HG03025 (cell line): ENCODE data around the gene IQGAP2.

Experiments
- ATAC-seq: cut with Tn5 transposase; IDR thresholded peaks from one replicate; pipeline ENCODE4 v1.9.1; 2021; ENCODE audit warnings: mild to moderate bottlenecking, moderate library complexity; ENCODE audit not compliant: unreplicated experiment, low FRiP score

IQGAP2 gene

DNA sequence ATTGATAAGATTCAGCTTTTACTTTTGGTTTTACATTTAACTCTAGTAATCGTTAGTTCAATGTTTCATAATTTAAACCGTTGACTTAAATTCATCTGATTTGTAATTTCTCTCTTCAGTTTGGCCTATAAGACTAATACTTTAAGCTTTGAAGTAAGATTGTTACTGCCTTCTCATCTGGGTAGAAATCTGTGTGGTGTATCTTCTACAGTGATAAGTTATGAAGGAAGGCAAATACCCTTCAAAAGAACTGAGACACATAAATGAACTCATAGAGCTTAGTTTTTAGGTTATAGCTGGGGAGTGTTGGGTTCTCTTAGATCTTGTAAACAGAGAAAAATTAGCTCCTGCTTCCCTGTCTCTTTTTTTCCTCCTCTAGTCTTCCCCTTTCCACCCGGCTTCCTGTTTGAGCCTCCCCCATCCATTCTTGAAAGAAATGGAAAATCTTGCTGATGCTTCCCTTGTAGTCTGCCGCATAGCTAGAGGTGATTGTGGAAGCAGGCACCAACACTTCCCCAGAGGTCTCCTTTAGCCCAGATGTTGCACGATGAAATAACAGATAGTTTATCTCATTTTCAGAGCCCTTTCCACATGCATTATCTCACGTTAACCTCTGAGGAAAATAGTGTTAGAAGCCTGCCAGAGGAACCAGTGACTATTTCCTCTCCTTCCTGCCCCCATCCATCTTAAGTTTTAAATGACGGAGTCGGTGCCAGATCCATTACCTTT, 222.2 kb downstream of the IQGAP2 start:
- no peak for ATAC-seq

DNA sequence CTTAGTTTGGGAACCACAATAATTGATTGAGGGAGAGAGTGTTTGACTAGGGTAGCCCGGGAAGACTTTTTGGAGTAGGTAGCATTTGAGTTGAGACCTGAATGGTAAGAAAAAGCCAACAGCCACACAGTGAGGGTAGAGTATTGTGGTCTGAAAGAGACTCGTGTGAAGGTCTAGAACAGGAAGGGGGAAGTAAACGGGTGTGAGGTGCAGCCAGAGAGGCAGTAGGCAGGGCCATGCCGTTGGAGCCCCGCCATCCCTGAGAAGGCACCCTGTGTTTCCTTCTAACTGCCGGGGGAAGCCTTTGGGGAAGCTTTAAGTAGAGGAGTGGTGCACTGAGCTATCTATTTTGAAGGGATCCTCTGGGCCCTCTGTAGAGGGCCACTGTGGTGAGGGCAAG, 223.7 kb downstream of the IQGAP2 start:
- no peak for ATAC-seq

- no peak for ATAC-seq
Observed at GRCh38 chr5:76634661-76635060, 231.6 kb downstream of the IQGAP2 start.

GRCh38 chr5:76637490-76637889, 234.4 kb downstream of the IQGAP2 start:
- no peak for ATAC-seq

DNA sequence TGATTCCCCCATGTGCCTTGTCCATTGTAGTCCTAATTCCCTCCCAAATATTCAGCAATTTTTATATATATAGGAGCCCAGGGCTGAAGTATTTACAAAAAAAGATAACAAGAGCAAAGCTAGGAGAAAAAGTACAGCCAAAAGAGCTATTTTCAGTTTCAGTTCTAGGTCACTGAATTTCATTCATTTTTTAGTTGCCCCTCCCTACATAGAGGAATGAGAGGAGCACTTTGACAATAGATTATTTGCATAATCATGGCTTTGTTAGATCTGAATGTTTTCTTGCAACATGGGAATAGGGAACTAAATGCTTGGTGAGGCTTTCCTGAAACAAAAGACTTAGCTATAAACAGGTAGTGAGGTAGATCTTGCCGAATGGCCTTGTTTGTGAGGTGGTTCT, 235.4 kb downstream of the IQGAP2 start:
- no peak for ATAC-seq

DNA sequence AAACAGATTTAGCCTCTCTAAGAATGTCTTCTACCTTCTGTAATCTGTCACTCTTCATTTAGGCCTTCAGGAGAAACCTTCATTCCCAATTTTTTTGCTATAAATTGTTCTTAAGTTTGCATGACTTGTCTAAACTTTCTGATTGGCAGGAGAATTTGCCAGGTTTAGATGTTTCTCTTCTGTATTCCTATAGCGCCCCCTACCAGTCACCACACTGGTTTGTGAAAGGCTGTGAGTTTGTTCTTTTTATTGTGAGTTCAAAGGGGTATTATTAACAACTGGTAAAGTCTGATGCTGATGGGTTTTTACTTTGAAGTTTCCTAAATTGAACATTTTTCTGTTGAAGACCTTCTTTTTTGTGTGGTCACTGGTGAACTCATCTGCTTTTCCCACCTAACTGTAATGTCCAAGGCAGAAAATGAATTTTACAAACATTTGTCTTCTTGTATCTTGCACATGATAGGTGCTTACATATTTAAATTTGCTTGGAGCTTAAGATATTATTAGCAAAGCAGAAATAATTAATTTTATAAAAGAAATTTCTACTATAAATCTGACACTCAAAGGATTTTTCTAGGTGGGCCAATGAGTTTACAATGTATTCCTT, 238.5 kb downstream of the IQGAP2 start:
- no peak for ATAC-seq

- no peak for ATAC-seq
Observed at GRCh38 chr5:76642390-76643040, 239.4 kb downstream of the IQGAP2 start.

DNA sequence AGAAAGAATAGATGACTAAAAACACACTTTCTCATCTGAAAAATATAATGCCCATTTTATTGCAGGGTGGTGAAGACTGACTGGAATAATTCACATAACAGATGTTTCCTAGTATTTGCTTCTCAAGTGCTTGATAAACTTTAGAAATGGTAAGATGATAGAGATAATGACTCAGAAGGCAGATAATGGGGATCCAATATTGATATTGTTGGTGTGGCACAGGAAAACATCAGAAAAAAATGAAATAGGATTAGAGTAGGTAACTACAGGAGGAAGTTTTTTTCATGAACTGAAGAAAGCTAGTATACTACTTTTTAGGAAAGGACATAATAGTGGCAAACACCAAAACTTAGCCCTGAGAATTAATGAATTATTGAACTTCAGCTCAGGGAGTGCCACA, 240.3 kb downstream of the IQGAP2 start:
- no peak for ATAC-seq

GRCh38 chr5:76649140-76649539, 246.1 kb downstream of the IQGAP2 start:
- ATAC-seq = no peak

GRCh38 chr5:76652809-76653414, 249.8 kb downstream of the IQGAP2 start:
- ATAC-seq = no peak

- no peak for ATAC-seq
Observed at GRCh38 chr5:76657091-76657490, 254.0 kb downstream of the IQGAP2 start.

DNA sequence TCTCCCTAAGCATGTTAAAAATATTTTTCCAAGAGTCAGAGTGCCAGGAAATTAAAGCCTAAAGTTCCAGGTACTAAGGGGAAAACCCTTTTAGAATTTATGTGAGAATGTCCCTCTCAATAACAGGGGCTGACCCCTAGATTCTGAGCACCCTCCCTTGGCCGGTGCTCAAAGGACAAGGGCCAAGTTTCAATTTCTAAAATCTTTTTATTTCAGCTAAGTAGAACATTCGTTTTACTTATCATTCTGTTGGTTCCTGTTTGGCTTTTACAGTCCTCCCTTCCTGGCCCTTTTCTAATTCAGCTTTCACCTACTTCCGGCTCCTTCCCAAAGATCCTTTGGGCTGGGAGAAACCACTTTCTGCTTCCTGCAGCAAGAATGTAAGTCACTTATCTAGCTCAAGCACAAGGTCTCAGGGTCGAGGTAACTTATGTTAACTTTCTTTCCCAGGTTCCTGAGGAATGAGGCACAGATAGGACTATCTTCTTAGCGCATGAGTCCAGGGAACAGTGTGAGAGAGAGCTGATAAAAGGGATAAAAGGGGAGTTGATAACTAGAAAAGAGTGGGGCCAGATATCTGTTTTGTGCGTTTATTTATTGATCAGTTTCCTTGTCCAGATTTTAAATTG, 254.7 kb downstream of the IQGAP2 start:
- ATAC-seq = no peak

- ATAC-seq = no peak
Observed at GRCh38 chr5:76660360-76660759, 257.3 kb downstream of the IQGAP2 start.

- ATAC-seq = no peak
Observed at GRCh38 chr5:76662521-76662920, 259.4 kb downstream of the IQGAP2 start.

DNA sequence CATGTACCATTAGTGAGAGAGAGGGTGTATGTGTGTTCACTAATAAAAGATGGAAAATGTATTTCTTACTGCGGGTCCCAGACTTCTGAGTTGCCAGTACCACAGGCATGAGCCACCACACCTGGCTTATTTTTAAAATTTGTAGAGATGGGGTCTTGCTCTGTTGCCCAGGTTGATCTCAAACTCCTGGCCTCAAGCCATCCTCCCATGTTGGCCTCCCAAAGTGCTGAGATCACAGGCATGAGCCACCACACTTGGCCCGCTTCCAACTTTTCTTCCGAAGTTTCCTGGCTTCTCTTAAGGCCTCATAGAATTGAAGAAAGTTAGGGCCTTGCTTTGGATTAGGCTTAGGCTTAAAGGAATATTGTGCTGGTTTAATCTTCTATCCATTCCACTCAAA, 260.5 kb downstream of the IQGAP2 start:
- no peak for ATAC-seq

DNA sequence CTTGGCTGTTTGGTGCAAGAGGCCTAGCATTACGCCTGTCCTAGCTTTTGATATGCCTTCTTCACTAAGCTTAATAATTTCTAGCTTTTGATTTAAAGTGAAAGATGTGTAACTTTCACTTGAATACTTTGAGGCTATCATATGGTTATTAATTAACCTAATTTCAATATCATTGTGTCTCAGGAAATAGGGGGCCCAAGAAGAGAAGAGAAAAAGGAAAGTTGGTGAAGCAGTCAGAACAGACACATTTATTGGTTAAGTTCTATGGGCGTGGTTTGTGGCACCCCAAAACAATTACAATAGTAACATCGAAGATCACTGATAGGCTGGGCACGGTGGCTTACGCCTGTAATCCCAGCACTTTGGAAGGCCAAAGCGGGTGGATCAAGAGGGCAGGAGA, 261.0 kb downstream of the IQGAP2 start:
- ATAC-seq = no peak

GRCh38 chr5:76667495-76667894, 264.4 kb downstream of the IQGAP2 start:
- no peak for ATAC-seq

- no peak for ATAC-seq
Observed at GRCh38 chr5:76669245-76669644, 266.2 kb downstream of the IQGAP2 start.

DNA sequence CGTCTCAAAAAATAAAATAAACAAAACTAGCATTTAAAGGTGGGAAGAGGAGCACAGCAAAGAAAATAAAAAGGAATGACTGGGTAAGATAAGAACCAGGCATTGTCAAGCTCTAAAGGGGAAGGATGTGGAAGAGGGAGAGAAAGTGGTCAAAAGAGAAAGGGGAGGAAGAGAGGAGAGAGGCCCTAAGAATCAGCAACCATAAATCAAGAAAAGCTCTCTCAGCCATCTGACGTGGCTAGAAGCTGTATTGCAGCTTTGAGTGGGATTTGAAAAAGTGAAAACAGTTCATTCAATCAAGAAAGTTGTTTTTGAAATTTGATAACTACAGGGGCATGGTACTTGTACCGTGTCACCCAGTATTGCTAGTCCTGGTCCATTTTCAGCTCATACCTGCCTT, 267.4 kb downstream of the IQGAP2 start:
- ATAC-seq = no peak

DNA sequence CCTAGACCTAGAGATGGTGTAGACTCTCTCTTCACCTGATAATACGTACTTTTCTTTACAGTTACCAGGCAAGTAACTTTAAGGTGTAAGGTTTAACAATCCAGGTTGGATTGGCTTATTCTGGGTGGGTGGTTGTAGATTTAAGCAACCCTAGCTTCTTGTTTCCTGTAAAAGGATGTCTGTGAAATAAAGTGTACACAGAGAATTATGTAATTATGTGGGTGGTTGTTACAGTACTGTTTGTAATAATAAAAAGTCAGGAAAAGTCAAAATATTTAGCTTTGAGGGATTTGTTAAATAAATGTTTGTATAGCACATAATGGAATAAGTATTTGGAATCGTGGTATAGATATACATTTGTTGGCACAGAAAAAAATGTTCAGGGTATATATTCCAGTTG, 269.2 kb downstream of the IQGAP2 start:
- ATAC-seq = no peak

- ATAC-seq = no peak
Observed at GRCh38 chr5:76673125-76673524, 270.0 kb downstream of the IQGAP2 start.
